Keratinocyte (primary cell): ENCODE measurements around the gene MDGA2.

Experiments
- EZH2 ChIP-seq: IDR thresholded peaks from one replicate; pipeline ENCODE4 v1.6.1; 2012; ENCODE audit warnings: inconsistent platforms, mild to moderate bottlenecking, low read length, moderate library complexity
- TF ChIP-seq, protein P1 (sequence below), 3 experiments: IDR thresholded peaks in 1 of 3; conservative IDR thresholded peaks in 1 of 3; optimal IDR thresholded peaks in 1 of 3; 2 replicates in 2 of 3; 3 replicates in 1 of 3; pipeline versions ENCODE3 to v1.5.1; 2011; ENCODE audit warnings: low read length in 3 of 3, mild to moderate bottlenecking in 3 of 3, moderate library complexity in 2 of 3, control low read depth in 1 of 3, inconsistent platforms in 1 of 3; ENCODE audit not compliant: insufficient read depth in 2 of 3; ENCODE audit errors: extremely low read depth in 1 of 3

DNA sequence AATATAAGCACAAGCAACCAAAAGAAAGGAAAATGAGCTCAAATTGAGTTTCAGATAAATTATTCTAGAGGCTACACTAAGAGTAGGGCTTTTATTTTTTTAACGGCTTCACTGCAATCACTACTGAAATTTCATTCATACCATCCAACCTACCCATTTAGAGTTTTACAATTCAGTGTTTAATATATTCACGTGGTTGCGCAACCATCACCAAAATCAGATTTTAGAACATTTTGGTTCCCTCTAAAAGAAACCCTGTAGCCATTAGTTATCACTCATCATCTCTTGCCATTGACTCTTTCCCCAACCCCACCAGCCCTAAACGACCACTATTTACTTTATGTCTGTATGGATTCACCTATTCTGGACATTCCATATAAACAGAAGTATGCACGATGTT, 401.5 kb downstream of the MDGA2 start:
- TF ChIP-seq, protein P1, sequence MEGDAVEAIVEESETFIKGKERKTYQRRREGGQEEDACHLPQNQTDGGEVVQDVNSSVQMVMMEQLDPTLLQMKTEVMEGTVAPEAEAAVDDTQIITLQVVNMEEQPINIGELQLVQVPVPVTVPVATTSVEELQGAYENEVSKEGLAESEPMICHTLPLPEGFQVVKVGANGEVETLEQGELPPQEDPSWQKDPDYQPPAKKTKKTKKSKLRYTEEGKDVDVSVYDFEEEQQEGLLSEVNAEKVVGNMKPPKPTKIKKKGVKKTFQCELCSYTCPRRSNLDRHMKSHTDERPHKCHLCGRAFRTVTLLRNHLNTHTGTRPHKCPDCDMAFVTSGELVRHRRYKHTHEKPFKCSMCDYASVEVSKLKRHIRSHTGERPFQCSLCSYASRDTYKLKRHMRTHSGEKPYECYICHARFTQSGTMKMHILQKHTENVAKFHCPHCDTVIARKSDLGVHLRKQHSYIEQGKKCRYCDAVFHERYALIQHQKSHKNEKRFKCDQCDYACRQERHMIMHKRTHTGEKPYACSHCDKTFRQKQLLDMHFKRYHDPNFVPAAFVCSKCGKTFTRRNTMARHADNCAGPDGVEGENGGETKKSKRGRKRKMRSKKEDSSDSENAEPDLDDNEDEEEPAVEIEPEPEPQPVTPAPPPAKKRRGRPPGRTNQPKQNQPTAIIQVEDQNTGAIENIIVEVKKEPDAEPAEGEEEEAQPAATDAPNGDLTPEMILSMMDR (optimal IDR thresholded peaks at IDR 0.05 in 1 of 3, IDR thresholded peaks at IDR 0.05 in 1 of 3, conservative IDR thresholded peaks at IDR 0.05 in 1 of 3; ENCODE audit: extremely low read depth in 1 of 3, insufficient read depth in 2 of 3, low read length in 3 of 3), result no peak
- TF ChIP-seq EZH2, result no peak
